Gastroesophageal sphincter (tissue), 3 donors: ENCODE data around the gene RRP7A.

ENCODE experiments used
- CTCF ChIP-seq, 4 experiments: fragments of 200-600 bp in 2 of 4; fragments of 450-650 bp in 2 of 4; sonication (generic) in 1 of 4; IDR thresholded peaks; one replicate each; pipeline ENCODE4 v1.5.1; 2017 to 2019; ENCODE audit warnings: antibody characterized with exemption in 4 of 4, mild to moderate bottlenecking in 2 of 4, moderate library complexity in 2 of 4
- POLR2A ChIP-seq, 2 donors: fragments of 450-650 bp; IDR thresholded peaks; one replicate each; pipeline ENCODE4 v1.6.1; 2017; ENCODE audit warnings: antibody characterized with exemption in 2 of 2, mild to moderate bottlenecking in 2 of 2, moderate library complexity in 1 of 2
- POLR2AphosphoS5 ChIP-seq: sonication (generic); formaldehyde crosslinking; IDR thresholded peaks from one replicate; pipeline ENCODE4 v1.6.1; 2017; ENCODE audit warnings: antibody characterized with exemption

GRCh38 chr22:42519525-42520401, at the start of gene RRP7A:
- TF ChIP-seq CTCF (IDR thresholded peaks at IDR 0.05) = peak in 3 of 4 experiments; percentile 11 to 39 (median 18)
- TF ChIP-seq POLR2AphosphoS5 = peak; percentile 78
- peak; percentile 80 to 92 for TF ChIP-seq POLR2A (IDR thresholded peaks at IDR 0.05)
